HG03521 (cell line): Measurements from ENCODE around the gene BLMH.

ENCODE experiments used
- ATAC-seq: cut with Tn5 transposase; IDR thresholded peaks from one replicate; pipeline ENCODE4 v1.9.1; 2021; ENCODE audit warnings: mild to moderate bottlenecking, moderate library complexity; ENCODE audit not compliant: unreplicated experiment

The BLMH gene

DNA sequence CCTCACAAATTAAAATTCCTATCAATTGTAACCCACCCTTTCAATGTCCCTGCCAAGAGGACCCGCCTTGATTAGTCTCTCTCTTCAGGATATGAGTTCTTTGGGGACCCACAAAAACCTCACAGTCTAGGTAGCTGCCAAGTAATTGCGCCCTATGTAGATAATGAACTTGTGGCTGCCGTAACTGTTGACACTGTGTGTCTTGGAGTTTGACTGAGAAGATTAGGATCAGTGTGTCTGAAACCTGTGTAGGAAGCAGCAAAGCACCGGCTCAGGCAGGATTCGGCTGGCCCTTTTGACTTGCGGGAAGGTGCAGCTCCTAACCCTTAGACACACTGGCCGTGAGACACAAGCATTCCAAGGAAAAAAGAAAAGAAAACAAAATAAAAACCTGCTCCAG is 38.4 kb downstream of the BLMH start:
- no peak for ATAC-seq

DNA sequence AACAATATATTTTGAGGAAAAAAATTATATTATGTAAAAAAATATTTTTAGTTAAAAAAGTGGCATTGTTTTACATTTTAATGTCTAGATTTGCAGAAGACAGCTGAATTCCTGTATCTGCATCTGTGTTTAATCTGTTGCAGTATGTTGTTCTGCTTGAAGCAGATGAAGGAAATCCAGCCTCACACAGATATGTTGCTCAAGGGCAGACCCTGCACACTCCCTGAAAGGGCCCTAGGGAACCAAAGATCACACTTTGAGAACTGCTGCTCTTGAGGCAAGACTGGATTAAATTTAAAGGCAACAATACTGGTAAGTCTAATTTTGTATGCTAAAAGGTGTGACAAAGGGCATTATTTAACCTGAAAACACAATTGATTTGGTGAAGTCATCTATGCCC is 39.8 kb downstream of the BLMH start:
- no peak for ATAC-seq

DNA sequence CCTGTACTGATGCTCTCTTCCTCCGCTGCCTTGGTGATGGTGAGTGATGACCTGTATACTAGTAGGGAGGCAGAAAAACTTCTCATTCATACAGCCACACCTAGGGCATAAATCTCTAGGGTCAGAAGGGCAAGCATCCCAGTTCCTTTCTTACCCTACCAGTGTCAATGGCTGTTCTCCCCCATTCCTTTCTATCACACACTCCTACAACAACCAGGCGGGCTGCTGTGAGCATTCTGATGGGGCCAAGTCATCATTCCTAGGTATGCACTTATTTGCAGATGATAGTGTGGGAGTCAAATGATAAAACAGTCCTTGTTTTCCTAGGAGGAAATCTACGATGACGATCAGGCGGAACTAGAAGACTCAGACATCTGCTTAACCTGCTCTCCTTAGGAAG is 42.3 kb downstream of the BLMH start:
- no peak for ATAC-seq

DNA sequence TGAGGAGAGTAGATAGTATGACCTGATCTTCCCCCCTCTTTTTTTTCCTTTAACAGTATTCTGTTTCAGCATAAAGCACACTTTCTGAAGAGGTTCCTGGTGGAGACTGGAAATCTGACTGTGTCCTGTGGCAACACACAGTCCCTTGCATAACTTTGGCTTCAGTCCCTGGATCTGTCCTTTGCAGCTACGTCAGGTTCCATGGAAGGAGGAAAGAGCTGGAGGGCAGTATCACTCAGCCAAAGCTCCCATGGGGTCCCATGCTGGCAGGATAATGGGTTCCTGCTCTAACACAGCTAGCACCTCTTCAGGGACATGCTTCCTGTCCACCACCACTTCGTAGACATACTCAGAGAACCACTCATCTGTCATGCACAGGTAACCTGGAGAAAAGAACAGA is 43.0 kb downstream of the BLMH start:
- ATAC-seq = no peak

DNA sequence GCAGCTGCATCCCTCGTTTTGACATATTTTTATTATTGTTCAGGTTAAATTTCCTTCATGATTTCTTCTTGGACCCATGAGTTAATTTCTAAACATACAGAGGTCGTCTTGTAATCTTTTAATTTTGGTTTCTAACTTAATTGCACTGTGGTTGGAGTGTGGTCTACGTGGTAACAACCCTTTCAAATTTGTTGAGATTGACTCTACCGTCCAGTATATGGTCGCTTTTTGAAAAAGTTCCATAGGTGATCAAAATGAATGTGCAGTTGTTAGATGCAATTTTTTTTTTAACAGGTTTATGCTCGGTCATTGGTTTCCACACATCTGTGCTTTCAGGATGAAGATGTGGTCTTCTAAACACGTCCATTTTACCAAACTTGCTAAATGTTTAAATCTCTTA is 45.3 kb downstream of the BLMH start:
- no peak for ATAC-seq

DNA sequence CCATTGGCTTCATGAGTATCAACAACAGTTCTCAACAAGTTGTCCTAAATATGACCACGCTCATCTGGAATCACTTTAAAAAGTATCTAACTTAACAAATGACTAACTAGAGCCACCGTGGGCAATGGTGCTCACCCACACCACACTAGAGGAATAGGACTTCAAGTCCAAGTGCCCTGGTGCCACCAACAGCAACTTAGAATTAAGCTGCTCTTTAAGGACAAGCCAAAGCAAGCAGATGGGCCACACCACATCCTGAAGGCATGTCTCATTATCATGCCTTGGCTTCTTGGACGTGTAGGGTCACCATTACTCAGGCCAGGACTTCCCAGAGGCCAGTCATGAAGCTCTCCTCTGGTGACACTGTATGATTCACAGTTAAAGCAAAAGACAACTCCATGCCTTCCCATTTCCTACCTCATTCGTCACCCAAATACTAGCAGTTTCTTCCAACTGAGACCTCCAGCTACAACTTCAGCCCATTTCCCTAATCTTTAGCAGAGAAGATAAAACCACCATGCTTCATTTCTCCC is 46.8 kb downstream of the BLMH start:
- ATAC-seq = no peak

DNA sequence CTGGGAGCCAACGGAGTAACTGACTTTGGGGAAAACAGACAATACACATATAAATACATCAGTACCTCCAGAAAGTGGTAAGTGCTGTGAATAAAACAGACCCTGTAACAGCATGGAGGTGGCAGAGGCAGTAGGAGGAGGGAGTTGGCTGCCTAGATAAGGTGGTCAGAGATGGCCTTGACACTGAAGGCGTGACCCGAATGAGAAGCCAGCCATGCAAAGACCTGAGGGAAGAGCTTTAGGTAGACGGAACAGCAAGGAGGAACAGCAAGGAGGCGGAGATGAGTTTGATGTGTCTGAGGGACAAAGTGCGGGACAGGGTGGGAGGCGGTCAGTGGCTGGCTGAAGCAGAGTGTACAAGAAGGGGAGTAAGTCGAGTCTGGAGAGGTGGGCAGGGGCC is 48.2 kb downstream of the BLMH start:
- no peak for ATAC-seq

DNA sequence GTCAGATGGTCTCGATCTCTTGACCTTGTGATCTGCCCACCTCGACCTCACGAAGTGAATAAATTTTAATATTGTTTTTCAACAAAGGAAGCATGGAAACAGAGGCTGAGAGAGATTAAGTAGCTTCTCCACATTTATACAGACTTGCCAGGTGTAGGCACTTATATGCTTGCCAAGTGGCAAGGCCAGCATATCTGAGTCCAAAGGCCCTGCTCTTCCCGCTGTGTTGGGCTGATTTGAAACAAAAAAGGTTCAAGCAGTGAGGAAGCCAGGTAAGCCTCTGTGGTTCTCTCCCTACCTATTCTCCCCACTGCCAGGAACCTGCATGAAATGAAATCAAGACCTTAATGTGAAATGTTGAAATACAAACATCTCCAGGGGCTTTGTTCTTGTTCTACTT is 48.7 kb downstream of the BLMH start:
- no peak for ATAC-seq

DNA sequence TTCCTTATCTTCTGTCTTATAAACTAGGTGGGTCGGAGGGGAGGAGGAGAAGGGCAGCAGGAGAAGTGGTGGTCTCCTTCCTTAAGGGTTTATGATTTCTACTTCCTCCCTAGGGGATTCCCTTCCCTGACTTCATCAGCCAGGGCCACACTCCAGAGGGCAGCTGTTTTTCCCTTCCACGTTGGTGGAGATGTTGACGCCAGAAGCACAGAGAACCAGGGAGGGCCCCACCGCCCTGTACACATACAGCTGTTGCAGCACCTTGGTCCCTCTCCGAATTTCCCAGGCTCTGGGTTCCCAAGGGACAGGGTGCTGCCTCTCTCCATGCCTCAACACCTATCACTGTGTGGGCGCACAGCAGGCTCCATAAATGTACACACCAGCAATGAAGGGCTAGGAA is 50.7 kb downstream of the BLMH start:
- ATAC-seq = no peak

DNA sequence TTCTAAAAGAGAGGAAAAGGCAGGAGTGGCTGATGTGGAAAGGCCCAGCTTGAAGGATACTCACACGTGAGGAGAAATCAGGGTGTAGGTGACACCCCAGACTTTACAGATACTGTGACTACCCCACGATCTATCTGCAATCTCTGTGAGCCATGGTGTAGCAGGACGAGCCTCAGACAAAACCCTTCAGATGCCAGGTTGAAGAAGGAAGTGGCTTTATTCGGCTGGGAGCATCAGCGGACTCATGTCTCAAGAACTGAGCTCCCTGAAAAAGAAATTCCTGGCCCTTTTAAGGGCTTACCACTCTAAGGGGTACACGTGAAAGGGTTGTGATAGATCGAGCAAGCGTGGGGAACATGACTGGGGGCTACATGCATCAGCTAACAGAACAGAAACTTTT is 51.6 kb downstream of the BLMH start:
- ATAC-seq = no peak

DNA sequence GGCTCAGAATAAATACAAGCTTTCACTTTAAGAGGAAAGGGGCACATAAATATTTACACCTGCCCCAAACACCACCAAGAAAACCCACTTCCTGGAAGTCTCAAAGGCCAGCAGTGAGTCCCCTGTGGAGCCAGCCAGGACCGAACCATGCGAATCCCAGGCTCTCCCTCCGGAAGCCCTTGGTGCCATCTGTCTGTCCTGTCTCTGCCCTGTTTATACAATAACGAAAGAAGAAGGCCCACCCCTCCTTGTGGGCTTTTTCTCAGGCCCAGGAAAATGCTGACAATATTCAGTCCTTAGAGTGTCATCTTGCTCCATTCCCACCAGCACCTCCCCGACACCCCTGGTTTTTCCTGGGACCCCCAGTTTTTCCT is 52.7 kb downstream of the BLMH start:
- no peak for ATAC-seq

DNA sequence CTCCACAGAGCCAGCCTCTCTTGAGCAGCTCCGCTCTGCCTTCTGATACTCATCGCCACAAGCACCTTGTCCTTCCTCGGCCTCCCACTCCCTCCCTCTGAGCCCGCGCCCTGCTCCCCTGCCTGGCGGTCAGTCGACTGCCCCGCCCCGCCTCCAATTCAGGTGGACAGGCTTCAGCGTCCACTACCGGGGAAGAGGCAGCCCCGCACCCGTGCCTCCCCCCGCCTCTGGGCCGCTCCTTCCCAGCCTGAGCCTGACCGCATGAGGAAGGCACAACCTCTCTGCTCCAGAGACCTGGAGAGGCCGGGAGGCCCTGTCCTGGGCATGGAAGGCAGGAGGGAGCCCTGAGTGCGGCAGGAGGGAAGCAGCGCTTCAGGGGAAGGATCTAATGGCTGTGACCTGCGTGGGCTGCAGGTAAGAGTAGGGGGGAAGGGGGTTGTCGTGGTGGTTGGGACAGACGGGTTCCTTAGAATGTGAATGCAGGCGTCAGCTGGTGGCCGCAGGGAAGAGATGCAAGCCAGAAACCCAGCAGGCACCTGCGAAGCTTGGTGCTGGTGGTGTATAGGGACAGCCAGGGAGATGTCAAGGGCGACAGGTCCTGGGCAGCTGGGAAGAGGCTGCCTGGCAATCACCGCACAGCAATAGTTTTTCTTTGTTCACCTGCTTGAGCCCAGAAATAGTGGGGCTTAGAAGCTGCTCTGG is 53.2 kb downstream of the BLMH start:
- no peak for ATAC-seq

DNA sequence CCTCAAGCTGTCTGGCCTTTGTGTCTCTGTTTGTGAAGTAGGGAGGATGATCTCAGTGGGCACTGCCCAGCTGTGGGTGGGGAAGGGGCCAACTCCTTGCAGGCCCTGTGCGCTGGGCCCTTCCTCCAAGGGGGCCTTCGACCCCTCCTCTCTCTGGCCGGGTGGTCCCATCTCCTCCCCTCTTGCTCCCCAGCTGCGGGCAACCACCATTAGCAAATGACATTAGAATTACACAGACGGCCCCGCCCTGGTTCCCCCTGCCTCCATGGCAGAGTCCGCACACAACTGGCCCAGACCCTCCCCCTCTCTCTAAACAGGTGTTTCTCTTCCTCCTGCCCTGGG is 53.8 kb downstream of the BLMH start:
- ATAC-seq = no peak

DNA sequence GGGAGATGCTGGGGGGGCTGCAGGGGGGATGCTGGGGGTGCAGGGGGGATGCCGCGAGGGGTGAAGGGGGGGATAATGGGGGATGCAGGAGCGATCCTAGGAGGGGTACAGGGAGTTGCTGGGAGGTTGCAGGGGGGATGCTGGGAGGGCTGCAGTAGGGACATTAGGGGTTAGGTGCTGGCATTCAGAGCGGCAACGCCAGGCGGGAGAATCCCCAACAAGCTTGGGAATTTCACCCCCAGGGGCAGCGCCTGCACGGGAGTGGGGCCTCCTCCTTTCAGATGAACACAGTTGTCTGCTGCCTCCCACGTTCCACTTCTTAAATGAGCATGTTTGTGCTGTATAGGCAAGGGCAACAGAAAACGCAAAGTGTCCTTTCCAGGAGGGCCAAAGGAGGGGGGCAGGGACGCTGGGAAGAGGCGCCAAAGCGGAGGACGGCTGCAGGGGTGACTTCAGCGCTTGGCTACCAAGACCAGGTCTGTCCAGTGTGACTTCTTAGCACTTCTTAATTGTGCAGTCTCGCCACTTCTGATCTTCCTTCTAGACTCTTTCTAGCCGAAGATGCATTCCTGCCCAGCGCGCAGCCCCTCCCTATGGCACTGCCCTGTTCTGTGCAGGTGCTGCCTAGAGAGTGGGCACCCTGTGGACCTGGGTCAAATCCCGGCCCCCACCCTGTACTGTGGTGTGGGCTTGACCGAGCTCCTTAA is 54.3 kb downstream of the BLMH start:
- no peak for ATAC-seq

DNA sequence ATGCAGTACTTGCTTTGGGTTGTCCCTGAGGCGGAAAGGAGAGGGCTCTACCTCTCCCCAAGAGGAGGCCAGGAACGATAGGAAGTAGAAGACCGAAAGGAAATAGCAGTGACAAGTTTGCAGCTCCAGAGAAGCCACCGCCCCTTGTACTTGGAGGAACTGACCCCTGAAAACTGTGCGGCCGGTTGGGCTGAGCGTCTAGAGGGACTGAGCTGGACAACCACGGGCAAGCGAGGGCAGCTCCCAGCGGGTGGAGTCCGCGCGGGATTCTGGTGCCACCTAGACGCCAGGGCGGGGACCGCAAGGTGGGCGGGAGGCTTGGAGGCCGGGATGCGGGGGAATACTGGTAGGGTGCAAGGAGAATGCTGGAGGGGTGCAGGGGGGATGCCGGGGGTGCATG is 55.0 kb downstream of the BLMH start:
- ATAC-seq = no peak

DNA sequence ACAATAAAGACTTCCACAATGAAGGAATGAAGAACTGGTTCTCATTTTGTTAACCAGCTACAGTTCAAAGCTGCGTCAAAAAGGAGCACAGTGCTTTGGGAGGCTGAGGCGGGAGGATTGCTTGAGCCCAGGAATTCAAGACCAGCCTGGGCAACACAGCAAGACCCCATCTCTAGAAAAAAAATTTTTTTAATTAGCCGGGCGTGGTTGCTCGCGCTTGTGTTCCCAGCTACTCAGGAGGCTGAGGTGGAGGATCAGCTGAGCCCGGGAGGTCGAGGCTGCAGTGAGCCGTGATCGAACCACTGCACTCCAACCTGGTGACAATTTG is 55.5 kb downstream of the BLMH start:
- ATAC-seq = no peak

DNA sequence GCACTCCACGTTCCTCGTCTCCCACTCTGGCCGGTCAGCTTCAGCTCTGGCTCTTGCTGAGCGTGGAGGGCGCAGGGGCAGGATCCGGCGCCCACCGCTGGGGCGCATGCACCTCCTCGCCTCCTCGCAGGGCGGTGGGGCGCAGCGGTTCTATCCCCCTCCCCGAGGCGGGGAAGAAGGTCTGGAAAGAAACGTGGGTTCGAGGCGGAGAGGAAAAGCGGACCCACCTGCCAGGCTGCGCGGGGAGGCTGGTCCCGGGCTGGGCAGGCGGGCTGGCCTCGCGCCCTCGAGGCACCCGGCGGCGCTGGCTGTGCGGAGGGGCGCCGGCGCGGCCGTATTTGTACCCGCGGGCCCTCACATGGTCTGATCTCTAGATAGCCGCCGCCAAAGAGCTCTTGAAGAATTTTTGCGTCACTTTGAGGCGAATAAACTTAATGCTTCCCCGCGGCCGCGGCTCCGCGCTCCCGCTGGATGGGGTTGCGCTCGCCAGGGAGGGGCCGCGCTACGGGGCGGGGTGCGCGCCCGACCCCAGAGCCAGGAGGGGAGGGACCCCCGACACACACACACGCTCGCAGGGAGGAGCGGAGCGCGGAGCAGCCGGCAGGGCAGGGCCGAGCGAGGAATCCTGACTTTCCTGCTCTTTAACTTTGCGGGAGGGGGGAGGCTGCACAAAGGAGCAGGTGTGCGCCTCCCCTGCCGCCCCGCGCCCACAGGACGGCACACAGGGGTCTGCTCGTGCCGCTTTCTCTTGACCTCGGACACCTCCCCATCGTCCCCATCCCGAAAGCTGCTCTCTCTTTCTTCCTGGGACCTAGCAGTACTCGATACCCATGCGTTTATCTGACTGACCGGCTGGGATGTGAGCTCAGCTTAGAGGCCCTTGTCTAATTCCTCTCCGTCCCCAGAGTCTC is 56.1 kb downstream of the BLMH start, which contains the start of gene SLC6A4:
Gene SLC6A4, minus strand, starts transcription at position 312 of the 911 bp plus-strand sequence. CDS start 13,739 bp downstream, outside the sequence.
- ATAC-seq = no peak

DNA sequence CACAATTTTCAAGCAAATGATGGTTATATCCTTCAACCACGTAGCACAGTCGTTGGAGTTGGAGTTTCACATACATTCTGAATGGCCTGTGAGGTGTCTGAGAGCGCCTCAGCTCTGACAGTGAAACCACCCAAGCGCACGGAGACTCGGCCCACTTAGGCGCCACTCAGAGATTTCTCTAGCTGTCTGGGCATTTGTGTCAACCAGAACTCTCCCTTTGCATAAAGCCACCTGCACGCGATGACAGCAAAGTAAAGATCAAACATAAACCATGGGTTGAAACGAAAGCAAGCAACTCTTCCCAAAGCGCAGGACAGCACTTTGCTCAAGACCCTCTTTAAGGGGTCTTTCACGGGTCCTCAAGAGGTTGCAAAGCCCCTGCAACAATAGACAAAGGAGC is 56.8 kb downstream of the BLMH start:
- ATAC-seq = no peak

DNA sequence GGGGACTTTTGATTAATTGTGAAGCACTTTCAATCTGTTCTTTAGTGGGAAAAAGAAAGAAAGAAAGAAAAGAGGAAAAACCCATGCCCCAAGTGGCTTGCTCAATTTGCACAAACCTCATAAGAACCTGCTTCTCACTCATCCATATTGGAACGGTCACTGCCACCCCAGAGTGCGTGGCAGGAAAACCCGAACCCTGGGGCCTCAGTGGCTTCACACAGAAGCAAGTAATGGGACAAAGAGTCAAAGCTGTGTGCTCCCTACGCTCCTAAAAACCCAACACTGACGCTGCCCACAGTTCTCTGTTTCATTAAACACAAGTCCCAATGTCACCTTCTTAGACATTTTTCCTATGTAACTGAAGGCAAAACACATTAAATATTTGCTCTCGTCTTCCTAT is 57.4 kb downstream of the BLMH start:
- ATAC-seq = no peak

DNA sequence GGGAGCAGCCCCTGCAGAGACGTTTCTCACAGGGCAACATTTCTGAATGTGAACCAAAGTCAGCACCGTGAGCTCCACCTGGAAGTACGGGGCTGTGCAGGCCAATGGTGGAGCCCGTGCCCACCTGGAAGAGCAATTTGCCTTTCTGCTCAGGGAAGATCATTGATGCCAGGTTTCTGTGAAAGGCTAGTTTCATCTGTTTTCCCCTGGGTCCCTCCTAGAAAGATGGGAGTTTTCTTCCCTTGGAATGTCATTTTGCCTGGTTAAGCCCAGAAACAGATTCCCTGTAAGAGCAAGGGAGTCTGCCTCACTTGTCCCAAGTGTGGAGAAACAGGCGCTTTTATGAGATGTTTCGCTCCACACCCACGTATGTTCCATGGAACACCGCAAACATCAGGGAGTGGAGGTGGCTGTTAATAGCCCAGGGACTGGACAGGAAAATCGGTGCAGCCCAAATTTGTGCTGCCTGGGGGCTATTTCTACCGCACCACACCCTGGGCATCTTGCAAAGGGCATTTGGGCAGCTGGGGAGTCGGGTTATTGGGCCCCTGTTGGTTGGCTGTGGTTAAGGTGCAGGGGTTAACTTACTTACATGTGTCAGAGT is 58.8 kb downstream of the BLMH start:
- ATAC-seq = no peak
